Measurements from ENCODE around the gene SPARCL1.

SPARCL1 gene

DNA sequence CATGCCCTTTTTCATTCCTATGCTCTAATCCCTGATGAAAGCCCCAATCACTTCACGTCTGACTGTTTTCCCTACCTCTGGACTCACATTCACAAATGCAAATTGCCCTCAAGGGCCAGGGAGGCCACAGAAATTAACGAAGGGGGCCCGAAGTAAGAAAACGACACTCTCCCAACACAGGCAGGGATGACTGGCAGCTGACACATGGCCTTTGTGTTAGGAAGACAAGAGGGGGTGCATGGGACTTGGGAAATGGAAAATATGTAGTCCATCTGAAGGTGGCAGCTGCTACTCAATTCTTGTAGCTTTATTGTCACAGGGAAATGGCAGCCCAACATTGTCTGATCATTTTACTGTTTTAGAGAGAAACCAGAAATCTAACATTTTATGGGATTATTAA, 12.3 kb upstream of the SPARCL1 start:
- DNase-seq = no peak

DNA sequence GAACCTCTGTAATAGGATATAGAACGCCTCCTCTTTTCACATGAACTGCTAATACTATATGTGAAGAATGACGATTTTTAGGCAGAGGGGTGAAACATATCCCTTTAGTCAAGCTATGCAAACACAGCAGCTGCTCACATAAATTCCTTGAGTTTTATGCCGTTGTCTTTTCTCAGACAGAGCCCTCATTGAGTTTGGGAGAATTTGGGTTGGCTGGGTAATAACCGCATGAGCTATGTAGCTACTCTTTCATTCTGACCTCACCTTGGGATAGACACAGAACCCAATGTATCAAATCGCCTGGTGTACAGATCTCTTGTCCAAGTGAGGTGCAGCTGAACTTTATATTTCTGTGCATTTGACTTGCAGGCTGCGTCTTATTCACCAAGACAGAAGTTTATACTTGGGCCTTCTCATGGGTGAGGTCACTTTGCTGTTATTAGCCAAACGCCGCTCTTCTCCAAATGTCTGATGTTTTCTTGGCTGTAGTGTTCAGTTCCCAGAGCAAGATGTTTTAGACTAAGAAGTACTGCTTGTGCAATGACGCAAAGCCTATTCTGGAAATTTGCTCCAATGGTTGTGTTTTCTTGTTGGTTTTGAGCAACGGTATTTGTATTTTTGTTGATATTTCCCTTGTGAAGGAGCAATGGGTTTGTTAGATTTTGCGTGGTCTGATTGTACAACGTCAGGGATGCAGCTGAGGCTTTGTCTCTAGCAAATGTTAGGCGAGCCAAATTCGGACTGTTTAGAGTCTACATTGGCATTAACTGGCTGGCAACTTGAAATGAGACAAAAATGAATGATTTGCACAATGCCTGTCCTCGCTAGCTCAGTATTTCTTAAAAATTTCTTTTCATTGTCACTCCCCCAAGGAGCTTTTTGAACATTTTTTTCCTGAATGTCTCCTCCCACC, 11.2 kb upstream of the SPARCL1 start:
- peak in 4 of 51 donors; percentile 9 to 55 (median 32) for DNase-seq

DNA sequence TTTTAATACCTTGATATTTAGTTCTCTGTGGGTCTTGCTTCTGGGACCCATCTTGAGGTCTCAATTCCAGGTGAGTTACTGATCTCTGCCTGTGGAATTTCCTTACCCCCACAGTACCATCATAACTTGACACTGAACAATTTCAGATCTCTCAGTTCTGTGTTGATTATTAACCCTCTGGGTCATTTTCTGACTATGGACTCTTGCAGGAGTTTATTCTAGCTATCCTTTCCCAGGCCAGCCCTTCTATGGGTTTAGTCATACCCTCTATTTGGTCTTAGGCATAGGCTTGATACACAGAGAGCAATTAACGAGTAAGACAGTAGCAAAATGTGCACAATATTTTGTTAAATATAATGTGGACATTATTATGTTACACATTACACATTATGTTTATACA, 3.7 kb upstream of the SPARCL1 start:
- no peak for DNase-seq

DNA sequence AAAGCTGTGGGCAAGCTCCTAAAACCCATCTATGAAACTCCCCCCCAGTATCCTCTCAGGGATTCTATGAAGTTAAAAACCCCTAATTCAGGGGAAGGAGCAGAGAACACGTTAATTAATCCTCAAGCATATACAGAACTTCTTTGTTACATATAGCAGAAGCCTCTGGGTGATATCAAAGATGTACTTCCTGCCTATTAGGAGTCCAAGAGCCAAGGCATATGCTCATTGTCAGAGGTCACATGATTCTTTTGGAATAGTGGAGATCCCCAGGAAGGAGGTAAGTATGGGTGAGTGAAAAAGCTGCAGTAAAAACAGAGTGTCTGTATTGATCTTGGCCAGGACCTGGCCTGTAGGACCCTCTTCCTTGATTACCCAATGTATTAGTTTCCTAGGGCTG, 2.9 kb upstream of the SPARCL1 start:
- no peak for DNase-seq

DNA sequence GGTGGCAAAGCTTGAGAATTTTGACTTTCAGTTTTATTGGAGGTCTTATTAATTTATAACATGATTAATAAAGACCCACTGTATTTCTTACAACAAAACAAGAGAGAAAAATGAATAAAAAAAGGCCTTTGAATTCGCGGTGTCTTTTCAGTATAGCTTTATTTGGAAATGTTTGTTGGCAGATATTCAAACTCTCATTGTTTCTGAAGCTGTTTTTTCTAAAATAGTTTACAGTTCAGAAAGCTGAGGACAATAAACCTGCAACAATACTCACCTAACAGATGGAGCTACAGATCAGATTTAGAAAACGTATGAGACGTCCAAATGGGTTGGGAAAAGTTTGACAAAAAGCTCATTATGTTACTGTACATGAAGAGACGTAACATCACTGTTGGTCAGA, 2.4 kb upstream of the SPARCL1 start:
- no peak for DNase-seq

DNA sequence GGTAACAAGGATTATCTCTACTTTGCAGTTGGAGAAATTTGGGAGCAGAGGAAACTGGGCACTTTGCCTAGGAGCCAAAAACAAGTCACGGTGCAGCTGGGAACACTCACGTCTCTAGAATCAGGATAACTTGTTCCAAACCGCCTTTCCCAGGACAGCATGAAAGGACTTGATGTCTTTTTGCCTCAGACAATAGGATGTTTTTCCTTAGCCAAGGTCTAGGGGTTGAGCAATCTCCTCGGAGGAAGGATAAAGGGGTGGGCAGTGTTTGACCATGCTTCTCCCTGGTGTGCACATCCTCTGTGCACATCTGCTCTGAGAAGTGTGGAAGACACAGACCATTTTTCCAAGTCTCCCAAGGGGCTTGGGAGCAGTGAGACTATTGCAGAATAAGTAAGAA, 1.7 kb upstream of the SPARCL1 start:
- peak in 20 of 51 donors; percentile 8 to 67 (median 23) for DNase-seq

DNA sequence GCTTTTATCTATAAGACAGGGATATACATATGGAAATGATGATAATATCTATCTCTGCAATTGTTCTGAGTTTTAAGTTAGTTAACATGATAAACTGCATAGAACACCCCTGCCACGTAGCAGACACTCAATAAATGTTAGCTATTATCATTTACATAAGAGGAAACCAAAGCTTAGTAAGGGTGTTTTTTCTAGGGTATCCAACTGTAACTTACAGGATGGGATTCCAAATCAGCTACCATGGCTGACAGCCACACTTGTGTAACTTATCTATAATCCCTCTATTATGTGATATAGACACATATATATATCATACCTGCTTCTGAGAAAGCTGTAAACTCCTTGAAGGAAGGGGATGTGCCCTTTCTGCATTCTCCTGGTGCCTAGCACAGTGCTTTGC, 1.1 kb upstream of the SPARCL1 start:
- DNase-seq = no peak

DNA sequence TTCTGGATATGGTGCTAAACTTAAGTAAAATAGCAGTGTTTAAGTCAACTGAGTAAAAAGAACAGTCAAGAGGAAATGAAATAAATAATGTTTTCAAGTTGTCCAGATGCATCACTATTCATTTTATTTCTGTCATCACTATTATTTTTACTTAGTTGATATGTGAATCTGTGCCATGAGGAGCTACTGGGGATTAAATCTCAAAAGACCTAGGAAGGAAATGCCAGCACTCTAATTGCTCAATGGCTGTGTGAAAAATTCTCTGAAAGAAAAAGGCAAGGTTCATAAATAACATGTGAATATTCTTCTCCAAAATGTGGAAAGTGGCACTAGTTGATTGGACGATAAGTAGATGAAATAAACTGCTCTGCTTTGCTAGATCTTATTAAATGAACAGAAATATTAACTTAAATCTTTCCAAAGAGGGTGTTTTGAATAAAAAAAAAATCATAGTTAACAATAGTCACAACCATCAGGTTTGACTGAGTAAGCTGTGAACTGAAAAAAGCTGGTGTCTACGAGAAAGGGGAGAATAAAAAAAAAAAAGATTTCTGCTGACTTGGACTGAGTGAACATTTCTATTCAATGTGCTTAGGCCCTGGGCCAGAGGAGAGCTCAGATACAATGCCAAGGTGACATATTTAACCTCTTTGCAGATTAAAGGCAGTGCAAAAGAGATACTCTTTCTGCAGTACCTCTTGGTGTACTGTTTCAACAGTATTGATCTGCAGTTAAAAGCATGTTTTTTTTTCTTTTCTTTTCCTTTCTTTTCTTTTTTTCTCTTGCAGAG, 1.6 kb downstream of the SPARCL1 start:
- DNase-seq = peak in 1 of 51 donors; percentile 19

DNA sequence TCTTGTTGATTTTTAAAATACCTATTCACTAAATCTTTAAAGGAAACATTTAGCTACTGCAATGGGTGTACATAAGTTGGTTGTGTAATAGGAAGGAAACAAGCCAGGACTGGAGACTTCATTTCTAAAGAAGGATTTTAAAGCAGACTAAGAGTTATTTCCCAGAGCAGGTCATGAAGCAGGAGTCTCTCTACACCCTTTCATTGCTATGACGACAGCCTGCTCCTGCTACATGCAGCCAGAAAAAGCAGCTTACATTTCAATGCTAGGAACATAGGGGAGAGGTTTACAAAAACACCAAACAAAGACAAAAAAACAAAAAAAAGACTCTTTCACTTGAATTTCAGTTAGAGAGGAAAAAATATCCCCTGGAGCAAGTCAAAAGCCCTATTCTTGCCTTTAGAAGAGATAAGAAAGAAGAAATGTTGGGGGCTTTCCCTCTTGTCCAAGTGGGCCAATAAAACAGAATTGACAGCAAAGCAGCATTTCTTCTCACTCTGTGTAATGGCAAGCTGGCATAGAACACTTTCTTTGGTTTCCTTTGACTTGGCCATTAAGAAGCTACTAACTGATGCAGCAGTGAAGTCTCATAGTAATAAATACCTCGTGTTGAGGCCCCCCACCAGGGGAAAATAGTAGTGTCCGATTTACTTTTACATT, 3.4 kb downstream of the SPARCL1 start:
- peak in 15 of 51 donors; percentile 1 to 62 (median 29) for DNase-seq

DNA sequence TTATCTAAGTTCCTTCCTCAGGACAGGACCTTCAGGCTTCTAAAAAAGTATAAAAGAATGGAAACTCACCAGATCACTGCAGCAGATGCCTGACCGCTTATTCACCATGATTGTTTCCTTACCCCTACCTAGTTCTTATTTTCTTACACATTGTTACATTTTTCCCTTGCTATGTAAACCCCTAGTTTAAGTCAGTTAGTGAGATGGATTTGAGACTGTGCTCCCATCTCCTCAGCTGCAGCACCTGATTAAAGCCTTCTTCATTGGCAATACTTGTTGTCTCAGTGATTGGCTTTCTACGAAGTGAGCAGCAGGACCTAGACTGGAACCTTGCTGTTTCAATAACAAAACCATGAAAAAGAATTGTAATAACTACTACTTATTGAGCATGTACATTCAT, 4.7 kb downstream of the SPARCL1 start:
- DNase-seq = no peak

DNA sequence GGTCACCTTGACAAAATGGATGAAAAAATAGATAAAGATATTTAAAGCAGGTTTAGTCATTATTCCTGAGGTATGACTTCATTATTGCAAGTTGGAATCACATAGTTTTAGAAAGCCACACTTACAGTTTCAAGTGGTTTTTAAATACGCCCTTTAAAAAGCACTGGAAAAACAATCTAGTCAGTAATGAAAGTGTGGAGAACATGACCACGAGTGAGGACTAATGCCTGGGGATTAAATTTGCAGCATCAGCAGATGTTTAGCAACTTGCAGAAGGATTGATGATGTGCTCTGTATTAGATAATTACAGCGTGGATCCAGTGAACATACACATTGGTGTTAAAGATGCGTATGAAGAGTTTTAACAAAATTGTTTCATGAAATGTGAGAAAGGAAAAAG, 5.9 kb downstream of the SPARCL1 start:
- DNase-seq = no peak

DNA sequence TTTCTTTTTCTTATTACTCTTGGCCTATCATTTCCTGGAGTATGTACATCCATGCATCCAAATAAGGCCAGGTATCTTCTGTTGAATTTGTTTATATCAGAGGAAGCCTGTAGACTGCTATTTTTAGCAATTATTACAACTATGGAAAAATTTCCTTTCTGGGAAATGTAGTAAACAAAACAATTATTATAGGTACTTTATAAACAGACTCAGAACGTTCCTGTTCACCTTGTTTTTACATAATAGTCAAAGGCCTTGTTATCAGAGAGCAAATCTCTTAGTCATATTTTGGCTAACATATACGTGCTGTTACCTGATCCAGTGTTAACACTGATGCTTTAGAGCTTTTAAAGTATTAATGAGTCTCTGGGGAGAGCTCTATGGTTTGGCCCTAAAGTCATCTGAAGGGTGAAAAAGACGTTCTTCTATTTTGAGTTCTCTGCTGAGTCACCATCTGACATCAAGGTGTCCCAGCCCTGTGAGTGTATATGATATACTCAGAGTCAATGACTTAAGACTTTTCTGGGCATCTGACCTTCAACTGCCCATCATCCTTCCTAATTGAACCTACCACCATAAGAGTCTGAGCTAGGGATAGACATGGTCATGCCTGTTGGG, 7.3 kb downstream of the SPARCL1 start:
- no peak for DNase-seq

DNA sequence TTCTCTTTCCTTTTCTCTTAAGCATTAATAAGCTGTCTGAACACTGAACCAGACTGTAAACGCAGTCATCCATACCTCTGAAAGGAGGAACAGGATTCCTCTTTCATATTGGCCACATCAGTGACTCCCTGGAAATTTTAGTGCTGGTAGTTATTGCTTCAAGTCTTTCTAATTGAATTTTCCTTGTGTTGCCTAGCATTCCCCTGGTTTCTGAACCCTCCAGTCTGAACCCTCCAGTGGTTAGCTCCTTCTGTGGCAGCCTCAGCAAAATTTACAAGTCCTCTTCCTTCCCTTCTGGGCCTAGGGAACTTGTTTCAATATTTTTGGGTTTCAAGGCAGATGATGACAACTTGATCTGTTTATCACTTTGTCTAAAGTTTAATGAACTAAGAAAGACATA, 7.9 kb downstream of the SPARCL1 start:
- DNase-seq = no peak

DNA sequence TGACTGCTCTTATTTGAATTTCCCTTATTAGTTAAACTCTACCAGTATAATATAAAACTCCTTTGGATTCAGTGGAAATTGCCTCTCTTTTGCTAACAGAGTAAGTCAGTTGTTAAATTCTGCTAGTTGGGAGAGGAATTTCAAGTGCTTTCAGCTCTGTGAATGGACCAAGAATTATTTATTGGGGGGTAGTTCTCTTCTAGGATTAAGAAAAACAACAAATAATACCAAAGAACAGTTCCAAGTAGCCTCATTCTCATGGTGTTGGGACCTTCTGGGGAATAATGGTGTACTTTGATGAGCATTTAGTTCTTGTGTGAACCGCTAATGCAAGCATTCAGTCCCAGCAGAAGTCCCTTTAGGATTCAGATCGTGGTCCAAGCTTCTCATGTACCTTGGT, 11.6 kb downstream of the SPARCL1 start:
- DNase-seq = peak in 2 of 51 donors; percentile 18 to 26

DNA sequence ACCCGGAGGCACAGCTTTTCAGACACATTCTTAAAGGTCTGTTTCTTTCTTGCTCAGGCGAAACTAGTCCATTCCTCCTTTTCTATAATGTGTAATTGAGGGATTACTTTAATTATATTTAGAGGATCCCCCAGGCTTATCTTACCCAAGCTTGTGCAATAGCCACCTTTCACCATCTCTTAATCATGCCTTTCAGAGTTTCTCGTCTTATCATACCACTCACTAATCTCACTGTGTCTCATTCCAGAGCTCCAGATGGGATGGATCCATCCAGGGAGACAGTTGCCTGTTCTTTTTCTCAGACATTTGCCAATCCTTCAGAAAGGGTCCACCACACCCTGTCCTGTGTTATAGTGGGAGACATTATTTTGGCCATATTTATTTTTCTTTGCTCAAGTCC, 12.5 kb downstream of the SPARCL1 start:
- DNase-seq = no peak

DNA sequence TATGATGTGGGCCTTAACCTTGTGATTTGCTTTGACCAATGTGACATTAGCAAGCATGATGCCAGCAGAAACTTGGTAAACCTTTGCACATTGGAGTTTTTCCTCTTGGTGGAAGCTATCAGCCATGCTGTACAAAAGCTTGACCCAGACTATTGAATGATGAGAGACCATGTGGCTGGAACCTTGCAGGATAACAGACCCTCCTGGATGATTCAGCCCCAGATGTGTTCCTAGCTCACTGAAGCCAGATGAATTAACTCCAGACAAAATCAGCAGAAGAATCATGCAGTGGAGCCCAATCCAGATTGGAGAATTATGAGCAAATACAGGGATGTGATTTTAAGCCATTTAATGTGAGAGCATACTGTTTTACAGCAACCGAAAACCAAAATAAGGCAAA, 16.8 kb downstream of the SPARCL1 start:
- no peak for DNase-seq

DNA sequence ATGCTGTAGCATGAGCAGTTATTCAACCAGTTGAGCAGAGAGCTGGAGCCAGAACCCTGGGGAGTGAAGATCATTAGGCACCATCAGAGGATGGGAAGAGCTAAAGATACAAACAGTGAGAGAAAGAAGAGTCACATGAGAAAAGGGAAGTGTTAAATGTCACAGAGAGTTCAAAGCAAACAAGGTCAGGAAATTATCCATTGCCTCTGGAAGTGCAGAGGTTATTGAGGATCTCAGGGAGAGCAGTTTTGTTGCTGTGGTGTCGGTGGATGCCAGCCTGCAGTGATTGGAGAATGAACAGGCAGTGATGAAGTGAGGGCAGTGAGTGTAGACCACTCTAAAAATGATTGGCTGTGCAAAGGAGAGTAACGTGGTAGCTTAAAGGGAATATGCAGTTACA, 17.7 kb downstream of the SPARCL1 start:
- no peak for DNase-seq

DNA sequence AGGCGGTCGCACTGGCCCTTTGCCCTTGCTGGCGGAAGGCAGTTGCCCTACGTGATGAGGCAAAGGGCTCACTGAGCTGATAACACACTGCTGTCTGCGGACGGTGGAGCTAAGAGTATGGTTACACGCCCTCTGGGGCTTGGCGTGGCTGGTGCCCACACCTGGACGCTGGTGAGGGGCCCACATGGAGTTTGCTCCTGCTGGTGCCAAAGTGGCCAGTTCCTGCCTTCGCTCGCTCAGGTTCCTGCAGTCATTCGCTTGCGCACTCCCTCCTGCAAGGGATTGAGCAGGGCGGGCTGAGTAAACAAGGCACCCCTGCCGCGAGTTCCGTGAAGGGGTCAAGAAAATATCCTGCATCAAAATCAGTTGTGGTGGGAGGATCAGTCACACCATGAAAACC, 18.4 kb downstream of the SPARCL1 start:
- DNase-seq = peak in 1 of 51 donors; percentile 3

DNA sequence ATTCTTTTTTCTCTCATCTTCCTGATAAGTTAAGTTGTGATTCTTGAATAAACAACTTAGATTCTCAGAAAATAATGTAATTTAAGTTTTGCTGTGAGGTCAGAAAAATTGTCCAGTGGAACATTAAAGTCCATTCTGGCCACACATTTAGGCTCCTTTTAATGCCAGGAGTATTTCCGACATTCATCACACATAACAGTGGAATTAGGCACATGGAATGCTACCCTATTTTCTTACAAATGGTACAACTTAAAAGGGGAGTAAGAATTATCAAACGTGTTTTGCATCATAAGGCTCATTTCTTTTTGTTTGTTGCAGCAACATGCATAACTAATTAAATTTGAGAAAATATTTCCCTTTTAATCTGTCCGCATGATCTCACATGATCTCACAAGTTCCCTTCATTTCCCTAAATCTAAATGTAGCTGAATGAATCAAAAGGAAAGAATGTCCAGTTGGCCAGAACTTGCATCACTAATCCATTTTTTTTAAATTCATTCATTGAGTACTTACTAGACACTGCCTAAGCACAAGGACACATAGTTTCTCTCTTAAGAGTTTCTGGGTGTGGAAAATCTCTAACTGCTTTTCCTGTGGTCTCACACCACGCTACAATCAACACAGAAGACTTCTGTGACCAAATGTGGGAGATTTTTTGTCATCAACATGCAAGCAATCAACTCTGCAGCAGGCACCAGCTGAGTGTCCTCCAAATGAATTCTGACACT, 22.0 kb downstream of the SPARCL1 start:
- DNase-seq = no peak

DNA sequence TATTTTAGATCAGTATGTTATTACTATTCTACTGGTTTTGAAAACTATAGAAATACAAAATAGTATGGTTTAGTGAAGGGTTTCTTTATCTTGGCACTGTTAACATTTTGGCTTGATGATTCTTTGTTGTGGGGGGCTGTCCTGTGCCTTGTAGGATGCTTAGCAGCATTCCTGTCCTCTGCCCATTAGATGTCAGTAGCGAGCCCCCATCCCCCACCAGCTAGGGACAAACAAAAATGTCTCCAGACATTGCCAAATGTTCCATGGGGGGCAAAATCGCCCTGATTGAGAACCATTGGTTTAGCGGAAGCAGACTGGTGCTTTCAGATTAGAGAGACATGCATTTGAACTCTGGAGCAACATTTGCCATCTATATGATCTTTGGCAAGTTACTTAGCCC, 23.3 kb downstream of the SPARCL1 start:
- no peak for DNase-seq
